GM12873 (cell line): ENCODE results near the gene QSOX2.

ENCODE experiments used
- TF ChIP-seq, protein P1 (sequence below): IDR thresholded peaks from 2 replicates; pipeline ENCODE4 v1.5.1; 2012; ENCODE audit warnings: low read depth, mild to moderate bottlenecking, moderate library complexity, low read length, control low read depth; ENCODE audit not compliant: insufficient read depth; ENCODE audit errors: missing control alignments

Gene QSOX2

DNA sequence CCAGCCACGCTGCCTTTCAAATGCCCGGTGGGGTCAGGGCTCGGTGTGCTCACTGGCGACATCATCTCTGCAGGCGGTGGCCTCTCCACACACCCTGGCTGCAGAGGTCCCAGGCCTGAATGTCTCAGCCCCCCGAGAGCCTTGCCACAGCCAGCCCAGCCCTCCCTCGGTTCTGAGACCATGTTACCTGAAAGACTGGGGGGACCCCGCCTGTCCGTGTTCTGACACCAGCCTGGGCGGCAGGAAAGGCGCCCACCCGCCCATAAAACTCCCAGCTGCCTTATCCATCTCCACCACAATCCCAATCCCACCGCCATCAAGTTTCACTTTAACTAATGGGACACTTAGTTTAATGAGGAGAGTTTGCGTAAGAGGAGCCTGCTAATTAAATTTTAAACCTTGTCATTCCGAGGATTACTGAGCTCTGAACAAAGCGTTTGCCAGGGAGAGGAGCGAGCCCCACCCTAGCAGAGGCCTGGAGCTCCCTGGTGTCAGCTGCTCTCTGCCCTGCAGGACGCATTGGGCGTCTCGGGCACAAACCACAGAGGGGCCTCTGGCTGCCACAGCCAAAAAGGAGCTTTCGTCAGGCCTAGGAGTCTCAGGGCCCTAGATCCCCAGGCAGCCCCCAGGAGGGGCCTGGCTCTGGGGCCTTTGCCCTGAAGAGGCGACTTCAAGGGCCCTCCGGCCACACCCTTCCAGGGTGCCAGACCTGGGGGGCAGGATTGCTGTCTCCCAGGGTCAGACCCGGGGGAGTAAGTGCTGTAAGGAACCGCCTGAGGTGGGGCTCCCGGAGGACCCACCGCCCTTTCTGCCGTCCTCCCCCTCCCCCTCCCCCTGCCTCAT is 56.0 kb downstream of the QSOX2 start:
- TF ChIP-seq, protein P1, sequence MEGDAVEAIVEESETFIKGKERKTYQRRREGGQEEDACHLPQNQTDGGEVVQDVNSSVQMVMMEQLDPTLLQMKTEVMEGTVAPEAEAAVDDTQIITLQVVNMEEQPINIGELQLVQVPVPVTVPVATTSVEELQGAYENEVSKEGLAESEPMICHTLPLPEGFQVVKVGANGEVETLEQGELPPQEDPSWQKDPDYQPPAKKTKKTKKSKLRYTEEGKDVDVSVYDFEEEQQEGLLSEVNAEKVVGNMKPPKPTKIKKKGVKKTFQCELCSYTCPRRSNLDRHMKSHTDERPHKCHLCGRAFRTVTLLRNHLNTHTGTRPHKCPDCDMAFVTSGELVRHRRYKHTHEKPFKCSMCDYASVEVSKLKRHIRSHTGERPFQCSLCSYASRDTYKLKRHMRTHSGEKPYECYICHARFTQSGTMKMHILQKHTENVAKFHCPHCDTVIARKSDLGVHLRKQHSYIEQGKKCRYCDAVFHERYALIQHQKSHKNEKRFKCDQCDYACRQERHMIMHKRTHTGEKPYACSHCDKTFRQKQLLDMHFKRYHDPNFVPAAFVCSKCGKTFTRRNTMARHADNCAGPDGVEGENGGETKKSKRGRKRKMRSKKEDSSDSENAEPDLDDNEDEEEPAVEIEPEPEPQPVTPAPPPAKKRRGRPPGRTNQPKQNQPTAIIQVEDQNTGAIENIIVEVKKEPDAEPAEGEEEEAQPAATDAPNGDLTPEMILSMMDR: no peak

DNA sequence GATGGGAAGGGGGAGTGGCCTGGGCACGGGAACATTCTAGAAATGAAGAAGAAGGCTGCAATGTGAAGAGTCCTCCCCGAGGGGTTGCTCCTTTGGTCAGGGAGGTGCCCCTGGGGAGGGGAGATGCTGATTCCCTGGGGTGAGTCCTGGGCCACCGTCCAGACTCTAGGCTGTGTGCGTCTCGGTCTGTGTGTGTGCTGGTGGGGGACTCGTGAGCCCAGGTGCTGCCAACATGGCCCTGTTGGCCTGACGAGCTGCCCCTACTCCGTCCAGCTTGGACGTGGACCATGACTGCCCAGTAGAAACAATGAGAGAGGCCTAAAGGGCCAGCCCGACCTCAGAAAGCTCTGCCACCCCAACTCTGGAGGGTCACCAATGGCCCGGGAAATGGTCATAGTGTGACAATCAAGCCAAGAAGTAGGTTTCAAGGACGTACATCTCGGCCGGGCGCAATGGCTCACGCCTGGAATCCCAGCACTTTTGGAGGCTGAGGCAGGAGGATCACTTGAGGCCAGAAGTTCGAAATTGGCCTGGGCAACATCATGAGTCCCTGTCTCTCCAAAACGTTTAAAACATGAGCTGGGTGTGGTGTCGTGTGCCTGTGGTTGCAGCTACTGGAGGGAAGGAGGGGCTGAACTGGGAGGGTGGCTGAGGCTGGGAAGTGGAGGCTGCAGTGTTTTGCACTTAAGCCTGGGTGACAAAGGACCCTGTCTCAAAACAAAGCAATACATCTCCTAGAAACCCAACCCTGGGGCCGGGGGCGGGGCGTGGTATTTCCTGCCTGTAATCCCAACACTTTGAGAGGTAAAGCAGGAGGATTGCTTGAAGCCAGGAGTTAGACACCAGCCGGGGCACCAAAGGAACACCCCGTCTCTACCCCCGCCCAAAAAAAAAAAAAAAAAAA is 57.7 kb downstream of the QSOX2 start:
- TF ChIP-seq, protein P1: no peak

DNA sequence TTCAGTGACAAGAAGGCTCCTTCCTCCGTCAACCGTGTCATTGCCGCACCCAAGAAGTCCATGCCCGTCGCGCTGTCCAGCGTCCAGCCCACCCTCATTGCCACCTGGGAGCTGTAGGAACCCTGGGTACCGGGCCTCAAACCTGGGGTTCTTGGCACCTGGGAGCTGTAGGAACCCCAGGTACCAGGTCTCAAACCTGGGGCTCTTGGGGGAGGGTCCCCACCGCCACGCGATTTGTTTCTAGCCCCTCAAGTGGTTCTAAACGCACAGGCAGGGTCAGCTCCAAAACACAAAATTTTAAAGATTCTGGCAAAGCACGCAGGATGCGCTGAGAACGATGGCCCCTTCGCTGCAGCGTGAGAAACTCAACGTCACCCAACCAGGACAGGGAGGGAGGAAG is 58.4 kb downstream of the QSOX2 start:
- TF ChIP-seq, protein P1: no peak

DNA sequence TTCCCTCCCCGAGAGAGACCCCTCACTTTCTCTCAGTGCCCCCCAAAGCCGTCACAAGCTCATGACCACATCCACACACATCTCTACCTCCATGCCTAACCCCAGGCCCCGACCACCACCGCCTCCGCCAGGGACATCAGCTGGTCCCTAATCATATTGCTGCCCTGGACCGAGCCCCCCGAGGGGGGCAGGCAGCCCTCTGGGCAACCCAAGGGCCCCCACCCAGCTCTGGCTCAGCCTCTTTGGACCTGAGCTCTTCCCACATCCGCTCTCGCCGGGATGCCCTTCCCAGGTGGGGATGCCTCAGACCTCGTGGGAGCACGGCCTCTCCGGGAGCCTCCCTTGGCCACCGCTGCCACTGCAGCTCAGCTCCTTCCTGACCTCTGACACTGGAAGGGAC is 59.2 kb downstream of the QSOX2 start:
- TF ChIP-seq, protein P1: no peak

DNA sequence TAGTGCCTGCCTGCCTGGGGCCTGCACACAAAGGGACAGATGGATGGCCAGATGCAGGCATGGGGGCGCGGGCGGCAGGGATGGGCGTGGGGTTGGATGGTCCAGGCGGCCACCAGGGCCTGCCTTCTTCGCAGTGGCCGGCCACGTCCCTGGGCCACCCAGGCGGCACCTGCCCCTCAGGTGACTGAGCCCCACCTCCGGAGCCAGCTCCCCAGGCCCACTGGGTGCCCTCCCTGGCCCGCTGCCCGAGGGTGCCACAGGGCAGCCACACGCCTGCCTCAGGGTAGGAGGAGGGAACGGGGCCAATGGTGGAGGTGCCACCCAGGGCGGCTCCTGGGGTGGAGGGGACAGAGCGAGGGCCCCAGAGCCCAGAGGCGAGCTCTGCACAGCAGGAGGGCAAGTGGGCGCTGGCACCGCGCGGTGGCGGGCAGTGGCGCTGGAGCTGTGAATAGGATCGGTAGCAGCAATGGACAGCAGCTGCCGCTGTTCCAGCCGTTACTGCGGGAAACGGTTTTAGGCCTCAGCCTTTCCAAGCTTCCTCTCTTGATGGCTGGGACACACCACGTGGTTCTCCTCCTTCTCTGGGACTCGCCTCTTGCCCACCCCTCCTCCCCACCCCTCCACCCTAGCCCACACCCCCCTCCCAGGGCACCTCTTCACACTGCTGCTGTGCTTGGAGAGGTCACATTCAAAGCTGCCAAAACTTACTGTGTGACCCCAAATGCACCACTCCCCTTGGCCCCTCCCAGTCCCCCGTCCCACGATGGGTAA is 59.8 kb downstream of the QSOX2 start:
- TF ChIP-seq, protein P1: no peak

DNA sequence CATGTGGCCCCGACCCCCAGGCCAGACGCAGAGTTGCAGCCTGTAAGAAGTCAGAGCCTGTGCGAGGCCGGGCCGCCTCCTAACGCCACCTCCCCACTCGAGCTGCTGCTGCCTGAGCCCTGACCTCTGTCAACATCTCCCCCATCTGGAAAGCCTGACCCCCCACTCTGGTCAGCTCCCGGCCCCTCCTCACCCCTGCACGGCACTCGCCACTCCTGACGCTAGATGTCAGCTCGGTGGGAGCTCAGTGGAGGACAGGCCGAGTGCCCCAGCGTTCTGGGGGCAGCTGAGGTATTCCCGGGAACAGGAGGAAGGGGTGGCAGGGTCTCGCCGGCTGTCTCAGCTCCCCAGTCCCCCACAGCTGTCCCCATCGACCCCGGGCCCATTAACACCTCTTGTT is 60.5 kb downstream of the QSOX2 start:
- TF ChIP-seq, protein P1: no peak

DNA sequence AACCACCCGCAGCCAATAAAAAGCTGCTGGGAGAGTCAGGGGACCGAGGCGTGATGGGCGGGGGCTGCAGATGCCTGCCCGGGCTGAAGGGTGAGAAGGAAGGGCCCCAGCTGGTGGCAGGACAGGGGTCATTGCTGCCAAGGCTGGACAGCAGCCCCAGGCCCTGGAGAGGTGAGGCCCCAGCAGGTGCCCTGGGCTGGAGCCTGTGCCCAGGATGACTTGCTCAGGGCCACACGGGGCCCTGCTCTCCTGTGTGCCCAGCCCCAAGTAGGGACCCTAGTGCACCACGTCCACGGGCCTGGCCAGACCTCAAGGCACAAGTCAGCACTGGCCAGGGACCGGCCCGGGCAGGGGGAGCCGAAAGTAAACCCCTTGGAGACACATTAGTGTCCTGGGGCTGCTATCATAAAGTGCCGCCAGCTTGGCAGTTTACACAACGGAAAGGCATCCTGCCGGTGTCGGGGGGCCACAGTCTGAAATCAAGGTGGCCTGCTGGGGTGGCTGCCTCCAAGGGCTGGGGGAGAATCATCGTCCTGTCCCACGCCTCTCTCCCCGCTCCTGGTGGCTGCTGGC is 62.7 kb downstream of the QSOX2 start:
- TF ChIP-seq, protein P1: no peak
